Epithelial cell of esophagus (primary cell): ENCODE results near the gene ADK.

Experiments
- DNase-seq: peaks from one replicate; pipeline ENCODE4 v3.0.0; 2010; ENCODE audit warnings: low read depth
- H3K4me3 ChIP-seq: 2 replicates; pipeline ENCODE4 v1.5.1; 2011; ENCODE audit warnings: mild to moderate bottlenecking, low read length, control low read depth
- TF ChIP-seq, protein P1 (sequence below): IDR thresholded peaks from 2 replicates; pipeline ENCODE4 v1.5.1; 2011; ENCODE audit warnings: low read depth, mild to moderate bottlenecking, low read length, control low read depth, inconsistent platforms; ENCODE audit not compliant: insufficient read depth; ENCODE audit errors: missing control alignments

The ADK gene

DNA sequence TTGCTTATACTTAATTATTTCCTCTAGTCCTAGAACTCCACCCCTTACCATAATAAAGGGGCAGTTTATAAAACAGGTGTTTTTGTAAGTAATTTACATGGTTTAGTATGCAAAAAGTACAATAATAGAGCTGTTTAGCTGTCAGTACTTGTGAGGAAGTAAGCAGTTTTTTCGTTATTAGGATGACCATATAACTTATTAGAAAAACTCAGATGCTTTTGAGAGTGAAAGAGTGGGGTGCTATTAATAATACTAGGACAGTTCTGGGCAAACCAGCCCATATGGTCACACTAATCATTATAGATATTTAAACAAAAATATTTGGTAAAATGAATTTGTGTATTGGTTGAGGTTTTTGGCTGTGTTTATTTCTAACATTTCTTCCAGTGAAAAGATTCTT, 473.5 kb downstream of the ADK start:
- no peak overlapping the region for H3K4me3 ChIP-seq
- no peak for DNase-seq
- TF ChIP-seq, protein P1, sequence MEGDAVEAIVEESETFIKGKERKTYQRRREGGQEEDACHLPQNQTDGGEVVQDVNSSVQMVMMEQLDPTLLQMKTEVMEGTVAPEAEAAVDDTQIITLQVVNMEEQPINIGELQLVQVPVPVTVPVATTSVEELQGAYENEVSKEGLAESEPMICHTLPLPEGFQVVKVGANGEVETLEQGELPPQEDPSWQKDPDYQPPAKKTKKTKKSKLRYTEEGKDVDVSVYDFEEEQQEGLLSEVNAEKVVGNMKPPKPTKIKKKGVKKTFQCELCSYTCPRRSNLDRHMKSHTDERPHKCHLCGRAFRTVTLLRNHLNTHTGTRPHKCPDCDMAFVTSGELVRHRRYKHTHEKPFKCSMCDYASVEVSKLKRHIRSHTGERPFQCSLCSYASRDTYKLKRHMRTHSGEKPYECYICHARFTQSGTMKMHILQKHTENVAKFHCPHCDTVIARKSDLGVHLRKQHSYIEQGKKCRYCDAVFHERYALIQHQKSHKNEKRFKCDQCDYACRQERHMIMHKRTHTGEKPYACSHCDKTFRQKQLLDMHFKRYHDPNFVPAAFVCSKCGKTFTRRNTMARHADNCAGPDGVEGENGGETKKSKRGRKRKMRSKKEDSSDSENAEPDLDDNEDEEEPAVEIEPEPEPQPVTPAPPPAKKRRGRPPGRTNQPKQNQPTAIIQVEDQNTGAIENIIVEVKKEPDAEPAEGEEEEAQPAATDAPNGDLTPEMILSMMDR: no peak

DNA sequence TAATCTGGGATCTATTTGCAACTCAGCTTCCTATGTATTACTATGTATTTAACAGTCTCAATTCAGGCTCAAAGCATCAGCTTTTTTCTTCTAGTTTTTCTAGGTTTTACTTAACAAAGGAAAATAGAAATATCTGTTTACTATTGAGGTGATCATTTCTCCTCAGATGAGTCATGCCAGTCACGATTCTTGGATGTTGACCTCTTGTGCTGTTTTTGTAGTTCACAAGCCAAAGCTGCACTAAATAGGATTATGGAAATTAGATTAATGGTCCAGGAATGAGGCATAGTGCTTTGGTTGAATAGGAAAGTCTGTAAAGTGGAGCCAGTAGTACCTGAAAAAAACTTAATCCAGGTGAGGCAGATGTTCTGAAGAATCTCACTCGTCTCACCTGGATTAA, 477.1 kb downstream of the ADK start:
- H3K4me3 ChIP-seq: no peak overlapping the region
- TF ChIP-seq, protein P1: no peak
- no peak for DNase-seq

DNA sequence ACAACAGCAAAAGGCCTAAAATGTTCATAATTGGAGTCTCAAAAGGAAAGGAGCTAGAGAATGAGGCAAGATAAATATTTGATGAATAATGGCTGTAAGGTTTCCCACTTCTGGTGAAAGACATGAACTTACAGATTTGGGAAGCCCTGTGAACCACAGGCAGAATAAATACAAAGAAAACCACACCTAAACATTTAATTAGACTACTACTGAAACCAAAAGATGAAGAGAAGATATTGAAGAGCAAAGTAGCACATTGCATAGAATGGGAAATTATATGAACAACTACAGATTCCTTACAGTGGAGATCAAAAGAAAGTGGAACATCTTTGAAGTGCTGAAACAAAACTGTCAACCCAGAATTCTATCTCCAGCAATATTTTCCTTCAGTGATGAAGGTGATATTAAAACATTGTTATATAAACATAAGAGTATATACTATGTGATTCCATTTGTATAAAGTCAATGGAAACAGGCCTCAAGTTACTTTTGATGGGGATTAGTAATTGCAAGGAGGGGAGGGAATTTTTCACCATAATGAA, 484.0 kb downstream of the ADK start:
- no peak overlapping the region for H3K4me3 ChIP-seq
- TF ChIP-seq, protein P1: no peak
- no peak for DNase-seq

DNA sequence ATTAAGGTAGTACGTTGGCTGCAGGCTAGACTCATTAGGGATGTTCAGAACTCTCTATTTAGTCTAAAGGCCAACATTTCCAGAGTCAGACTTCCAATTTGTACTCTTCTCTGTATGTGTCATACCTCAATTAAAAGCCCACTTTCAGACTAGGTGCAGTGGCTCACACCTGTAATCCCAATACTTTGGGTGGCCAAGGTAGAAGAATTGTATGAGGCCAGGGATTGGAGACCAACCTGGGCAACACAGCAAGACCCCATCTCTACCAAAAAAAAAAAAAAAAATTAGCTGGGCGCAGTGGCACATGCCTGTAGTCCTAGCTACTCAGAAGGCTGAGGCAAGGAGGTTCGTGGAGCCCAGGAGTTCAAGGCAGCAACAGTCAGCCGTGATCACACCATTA, 484.6 kb downstream of the ADK start:
- H3K4me3 ChIP-seq: no peak overlapping the region
- DNase-seq: no peak
- TF ChIP-seq, protein P1: no peak

DNA sequence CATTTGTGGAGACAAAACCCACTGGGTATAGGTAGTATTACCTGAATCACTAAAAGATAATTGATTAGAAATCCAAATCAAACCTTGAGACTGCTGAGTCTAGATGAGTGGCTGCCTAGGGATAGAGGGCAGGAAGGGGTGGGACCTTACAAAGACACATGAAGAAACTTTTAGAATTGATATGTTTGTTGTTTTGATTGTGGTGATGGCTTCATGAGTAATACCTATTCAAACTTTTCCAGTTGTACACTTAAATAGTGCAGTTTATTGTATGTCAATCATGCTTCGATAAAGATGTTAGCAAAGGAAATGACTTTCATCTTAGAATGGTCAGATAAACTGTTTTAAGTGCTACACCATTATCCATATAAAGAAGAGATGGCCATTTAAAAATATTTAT, 486.7 kb downstream of the ADK start:
- TF ChIP-seq, protein P1: no peak
- peak; percentile 4 for DNase-seq
- H3K4me3 ChIP-seq: no peak overlapping the region

DNA sequence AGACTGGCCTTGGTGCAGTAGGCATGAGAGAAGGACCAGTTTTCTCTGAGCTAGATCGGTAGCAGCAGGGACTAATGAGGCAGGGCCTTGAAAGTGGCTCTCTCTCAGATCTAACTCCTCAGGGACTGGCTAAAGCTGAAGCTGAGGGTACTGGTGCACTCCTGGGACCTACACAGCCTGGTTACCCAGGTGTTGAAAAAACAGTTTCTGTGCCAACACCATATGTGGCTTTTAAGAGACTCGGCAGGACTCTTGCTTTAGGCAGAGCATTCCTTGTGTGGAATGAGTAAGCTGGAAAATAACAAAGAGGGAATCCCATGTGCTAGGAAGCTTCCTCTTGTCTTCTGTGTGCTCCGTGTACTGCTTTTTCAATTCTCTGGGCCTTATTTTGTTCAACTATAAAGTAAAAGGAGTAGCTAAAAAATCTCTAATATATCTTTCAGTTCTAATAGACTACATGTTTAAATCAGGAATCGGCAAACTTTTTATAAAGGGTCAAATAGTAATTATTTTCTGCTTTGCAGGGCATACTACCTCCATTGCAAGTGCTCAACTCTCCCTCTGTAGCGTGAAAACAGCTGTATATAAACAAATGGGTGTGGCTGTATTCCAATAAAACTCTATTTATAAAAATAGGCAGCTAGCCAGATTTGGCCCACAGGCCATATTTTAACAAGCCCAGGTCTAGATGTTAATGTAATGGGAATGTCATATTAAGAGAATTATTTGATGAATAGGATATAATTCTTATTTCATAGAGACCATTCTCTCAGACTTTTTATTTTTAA, 489.3 kb downstream of the ADK start:
- TF ChIP-seq, protein P1: no peak
- no peak overlapping the region for H3K4me3 ChIP-seq
- DNase-seq: no peak

DNA sequence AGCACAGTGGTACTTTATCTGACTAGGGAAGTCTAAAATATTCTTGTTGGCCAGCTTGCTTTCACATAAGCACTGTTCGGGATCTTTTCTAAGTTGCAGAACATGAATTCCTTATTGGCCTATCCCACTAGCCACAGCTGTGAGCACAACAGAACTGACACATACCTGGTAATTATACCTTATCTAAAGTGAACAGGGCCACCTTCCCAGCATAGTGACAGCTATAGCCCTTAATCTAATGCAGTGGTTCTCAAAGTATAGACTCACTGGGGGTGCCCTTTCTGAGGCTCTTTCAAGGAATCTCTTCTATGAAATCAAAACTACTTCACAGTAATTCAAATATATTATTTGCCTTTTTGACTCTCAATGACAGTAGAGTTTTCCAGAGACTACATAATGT, 490.6 kb downstream of the ADK start:
- TF ChIP-seq, protein P1: no peak
- DNase-seq: no peak
- H3K4me3 ChIP-seq: no peak overlapping the region
